HEK293 (cell line): ENCODE data around the gene SCYL3.

ENCODE experiments used
- GLI4 ChIP-seq: fragments of 450-650 bp; formaldehyde crosslinking; IDR thresholded peaks from 2 replicates; pipeline ENCODE4 v1.5.1; 2016; ENCODE audit warnings: missing biosample characterization, missing genetic modification characterization
- HOXA7 ChIP-seq: sonication (generic); formaldehyde crosslinking; IDR thresholded peaks from 2 replicates; pipeline ENCODE4 v1.8.1; 2022; ENCODE audit warnings: missing genetic modification reagents, borderline replicate concordance
- INSM2 ChIP-seq: fragments of 450-650 bp; formaldehyde crosslinking; IDR thresholded peaks from 2 replicates; pipeline ENCODE4 v1.5.1; 2016; ENCODE audit warnings: missing biosample characterization, missing genetic modification characterization
- MEIS1 ChIP-seq: sonication (generic); formaldehyde crosslinking; IDR thresholded peaks from 2 replicates; pipeline ENCODE4 v1.8.1; 2022; ENCODE audit warnings: missing genetic modification reagents, mild to moderate bottlenecking, borderline replicate concordance
- PRDM4 ChIP-seq: fragments of 450-650 bp; formaldehyde crosslinking; IDR thresholded peaks from 2 replicates; pipeline ENCODE4 v1.5.1; 2017; ENCODE audit warnings: missing biosample characterization, missing genetic modification characterization
- RBAK ChIP-seq: fragments of 450-650 bp; formaldehyde crosslinking; IDR thresholded peaks from 2 replicates; pipeline ENCODE4 v1.5.1; 2016; ENCODE audit warnings: missing biosample characterization, missing genetic modification characterization
- SALL2 ChIP-seq: fragments of 450-650 bp; formaldehyde crosslinking; IDR thresholded peaks from 2 replicates; pipeline ENCODE4 v1.5.0; 2017; ENCODE audit warnings: missing biosample characterization, mild to moderate bottlenecking, missing genetic modification characterization, borderline replicate concordance
- YY2 ChIP-seq: fragments of 450-650 bp; formaldehyde crosslinking; IDR thresholded peaks from 2 replicates; pipeline ENCODE4 v1.5.1; 2016; ENCODE audit warnings: missing biosample characterization, missing genetic modification characterization
- ZBTB44 ChIP-seq: fragments of 450-650 bp; IDR thresholded peaks from 2 replicates; pipeline ENCODE4 v1.5.1; 2018; ENCODE audit warnings: missing biosample characterization, mild to moderate bottlenecking, missing genetic modification characterization
- ZBTB7A ChIP-seq: fragments of 450-650 bp; formaldehyde crosslinking; IDR thresholded peaks from 2 replicates; pipeline ENCODE4 v1.5.1; 2016; ENCODE audit warnings: low read depth, missing biosample characterization, missing genetic modification characterization
- ZFHX2 ChIP-seq: fragments of 450-650 bp; formaldehyde crosslinking; conservative IDR thresholded peaks from 2 replicates; pipeline ENCODE4 v1.5.1; 2016; ENCODE audit warnings: missing biosample characterization, missing genetic modification characterization
- ZNF146 ChIP-seq: fragments of 450-650 bp; formaldehyde crosslinking; IDR thresholded peaks from 2 replicates; pipeline ENCODE4 v1.5.1; 2016; ENCODE audit warnings: missing biosample characterization, missing genetic modification characterization
- ZNF2 ChIP-seq: fragments of 450-650 bp; formaldehyde crosslinking; IDR thresholded peaks from 2 replicates; pipeline ENCODE4 v1.5.1; 2016; ENCODE audit warnings: missing biosample characterization, missing genetic modification characterization
- ZNF223 ChIP-seq: fragments of 450-650 bp; formaldehyde crosslinking; IDR thresholded peaks from 2 replicates; pipeline ENCODE4 v1.5.1; 2016; ENCODE audit warnings: missing biosample characterization, missing genetic modification characterization
- ZNF239 ChIP-seq: fragments of 450-650 bp; formaldehyde crosslinking; IDR thresholded peaks from 2 replicates; pipeline ENCODE4 v1.5.1; 2016; ENCODE audit warnings: missing biosample characterization, missing genetic modification characterization
- ZNF24 ChIP-seq: fragments of 450-650 bp; formaldehyde crosslinking; IDR thresholded peaks from 2 replicates; pipeline ENCODE4 v1.5.1; 2016; ENCODE audit warnings: missing biosample characterization, missing genetic modification characterization
- ZNF311 ChIP-seq: fragments of 450-650 bp; formaldehyde crosslinking; IDR thresholded peaks from 2 replicates; pipeline ENCODE4 v1.5.1; 2017; ENCODE audit warnings: missing biosample characterization, missing genetic modification characterization, borderline replicate concordance
- ZNF394 ChIP-seq: fragments of 450-650 bp; formaldehyde crosslinking; IDR thresholded peaks from 2 replicates; pipeline ENCODE4 v1.5.1; 2016; ENCODE audit warnings: missing biosample characterization, missing genetic modification characterization, mild to moderate bottlenecking, moderate library complexity, borderline replicate concordance
- ZNF510 ChIP-seq: fragments of 450-650 bp; formaldehyde crosslinking; IDR thresholded peaks from 2 replicates; pipeline ENCODE4 v1.5.1; 2018; ENCODE audit warnings: mild to moderate bottlenecking, missing genetic modification characterization, missing biosample characterization; ENCODE audit not compliant: insufficient replicate concordance
- ZNF521 ChIP-seq: fragments of 450-650 bp; formaldehyde crosslinking; IDR thresholded peaks from 2 replicates; pipeline ENCODE4 v1.5.1; 2017; ENCODE audit warnings: missing biosample characterization, mild to moderate bottlenecking, missing genetic modification characterization
- ZNF658 ChIP-seq: fragments of 450-650 bp; formaldehyde crosslinking; IDR thresholded peaks from 2 replicates; pipeline ENCODE4; 2016; ENCODE audit warnings: missing biosample characterization, missing genetic modification characterization
- TF ChIP-seq, protein P1 (sequence below): fragments of 450-650 bp; formaldehyde crosslinking; IDR thresholded peaks from 2 replicates; pipeline ENCODE4 v1.5.1; 2016; ENCODE audit warnings: missing biosample characterization, missing genetic modification characterization, borderline replicate concordance
- TF ChIP-seq, protein P2 (sequence below): fragments of 450-650 bp; formaldehyde crosslinking; IDR thresholded peaks from 2 replicates; pipeline ENCODE4 v1.5.1; 2016; ENCODE audit warnings: missing biosample characterization, missing genetic modification characterization, borderline replicate concordance
- TF ChIP-seq, protein P3 (sequence below): fragments of 450-650 bp; formaldehyde crosslinking; IDR thresholded peaks from 2 replicates; pipeline ENCODE4 v1.5.1; 2016; ENCODE audit warnings: missing biosample characterization, missing genetic modification characterization
- TF ChIP-seq, protein P4 (sequence below): fragments of 450-650 bp; formaldehyde crosslinking; IDR thresholded peaks from 2 replicates; pipeline ENCODE4 v1.5.1; 2016; ENCODE audit warnings: missing biosample characterization, missing genetic modification characterization

Gene SCYL3

DNA sequence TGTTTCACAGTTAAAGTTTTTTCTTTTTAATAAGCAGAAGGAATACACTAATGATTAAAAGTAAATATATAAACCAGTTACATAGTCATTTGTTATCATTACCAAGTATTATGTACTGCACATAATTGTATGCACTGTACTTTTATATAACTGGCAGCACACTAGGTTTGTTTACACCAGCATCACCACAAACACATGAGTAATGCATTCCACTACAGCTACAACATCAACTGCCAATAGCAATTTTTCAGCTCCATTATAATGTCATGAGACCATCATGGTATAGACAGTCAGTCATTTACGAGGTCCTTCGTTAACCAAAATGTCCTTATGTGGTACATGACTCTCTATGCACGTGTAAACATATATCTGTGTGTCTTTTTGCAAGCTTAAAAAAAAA is 35.2 kb downstream of the SCYL3 start (continued):
- TF ChIP-seq ZNF146 (tag by site-specific recombination) (no peak), ZNF394 (tag by site-specific recombination) (peak; percentile 51), MEIS1 (CRISPR knock-in tag) (no peak), GLI4 (no peak), ZFHX2 (tag by site-specific recombination) (no peak), ZNF239 (no peak), ZBTB7A (tag by site-specific recombination) (no peak), ZNF658 (tag by site-specific recombination) (no peak), HOXA7 (CRISPR knock-in tag) (no peak), PRDM4 (tag by site-specific recombination) (no peak), ZNF311 (tag by site-specific recombination) (no peak), ZNF24 (tag by site-specific recombination) (no peak), ZBTB44 (tag by site-specific recombination) (no peak), ZNF510 (no peak), RBAK (tag by site-specific recombination) (no peak), YY2 (tag by site-specific recombination) (no peak), ZNF2 (tag by site-specific recombination) (no peak), SALL2 (tag by site-specific recombination) (no peak), ZNF521 (no peak), ZNF223 (no peak), INSM2 (tag by site-specific recombination) (0 out of 2 replicates have a peak, but pooled peaks have one; percentile 60)
- TF ChIP-seq, protein P1, sequence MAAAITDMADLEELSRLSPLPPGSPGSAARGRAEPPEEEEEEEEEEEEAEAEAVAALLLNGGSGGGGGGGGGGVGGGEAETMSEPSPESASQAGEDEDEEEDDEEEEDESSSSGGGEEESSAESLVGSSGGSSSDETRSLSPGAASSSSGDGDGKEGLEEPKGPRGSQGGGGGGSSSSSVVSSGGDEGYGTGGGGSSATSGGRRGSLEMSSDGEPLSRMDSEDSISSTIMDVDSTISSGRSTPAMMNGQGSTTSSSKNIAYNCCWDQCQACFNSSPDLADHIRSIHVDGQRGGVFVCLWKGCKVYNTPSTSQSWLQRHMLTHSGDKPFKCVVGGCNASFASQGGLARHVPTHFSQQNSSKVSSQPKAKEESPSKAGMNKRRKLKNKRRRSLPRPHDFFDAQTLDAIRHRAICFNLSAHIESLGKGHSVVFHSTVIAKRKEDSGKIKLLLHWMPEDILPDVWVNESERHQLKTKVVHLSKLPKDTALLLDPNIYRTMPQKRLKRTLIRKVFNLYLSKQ (tag by site-specific recombination) = no peak
- TF ChIP-seq, protein P2, sequence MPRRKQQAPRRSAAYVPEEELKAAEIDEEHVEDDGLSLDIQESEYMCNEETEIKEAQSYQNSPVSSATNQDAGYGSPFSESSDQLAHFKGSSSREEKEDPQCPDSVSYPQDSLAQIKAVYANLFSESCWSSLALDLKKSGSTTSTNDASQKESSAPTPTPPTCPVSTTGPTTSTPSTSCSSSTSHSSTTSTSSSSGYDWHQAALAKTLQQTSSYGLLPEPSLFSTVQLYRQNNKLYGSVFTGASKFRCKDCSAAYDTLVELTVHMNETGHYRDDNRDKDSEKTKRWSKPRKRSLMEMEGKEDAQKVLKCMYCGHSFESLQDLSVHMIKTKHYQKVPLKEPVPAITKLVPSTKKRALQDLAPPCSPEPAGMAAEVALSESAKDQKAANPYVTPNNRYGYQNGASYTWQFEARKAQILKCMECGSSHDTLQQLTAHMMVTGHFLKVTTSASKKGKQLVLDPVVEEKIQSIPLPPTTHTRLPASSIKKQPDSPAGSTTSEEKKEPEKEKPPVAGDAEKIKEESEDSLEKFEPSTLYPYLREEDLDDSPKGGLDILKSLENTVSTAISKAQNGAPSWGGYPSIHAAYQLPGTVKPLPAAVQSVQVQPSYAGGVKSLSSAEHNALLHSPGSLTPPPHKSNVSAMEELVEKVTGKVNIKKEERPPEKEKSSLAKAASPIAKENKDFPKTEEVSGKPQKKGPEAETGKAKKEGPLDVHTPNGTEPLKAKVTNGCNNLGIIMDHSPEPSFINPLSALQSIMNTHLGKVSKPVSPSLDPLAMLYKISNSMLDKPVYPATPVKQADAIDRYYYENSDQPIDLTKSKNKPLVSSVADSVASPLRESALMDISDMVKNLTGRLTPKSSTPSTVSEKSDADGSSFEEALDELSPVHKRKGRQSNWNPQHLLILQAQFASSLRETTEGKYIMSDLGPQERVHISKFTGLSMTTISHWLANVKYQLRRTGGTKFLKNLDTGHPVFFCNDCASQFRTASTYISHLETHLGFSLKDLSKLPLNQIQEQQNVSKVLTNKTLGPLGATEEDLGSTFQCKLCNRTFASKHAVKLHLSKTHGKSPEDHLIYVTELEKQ (tag by site-specific recombination) = no peak
- TF ChIP-seq, protein P3, sequence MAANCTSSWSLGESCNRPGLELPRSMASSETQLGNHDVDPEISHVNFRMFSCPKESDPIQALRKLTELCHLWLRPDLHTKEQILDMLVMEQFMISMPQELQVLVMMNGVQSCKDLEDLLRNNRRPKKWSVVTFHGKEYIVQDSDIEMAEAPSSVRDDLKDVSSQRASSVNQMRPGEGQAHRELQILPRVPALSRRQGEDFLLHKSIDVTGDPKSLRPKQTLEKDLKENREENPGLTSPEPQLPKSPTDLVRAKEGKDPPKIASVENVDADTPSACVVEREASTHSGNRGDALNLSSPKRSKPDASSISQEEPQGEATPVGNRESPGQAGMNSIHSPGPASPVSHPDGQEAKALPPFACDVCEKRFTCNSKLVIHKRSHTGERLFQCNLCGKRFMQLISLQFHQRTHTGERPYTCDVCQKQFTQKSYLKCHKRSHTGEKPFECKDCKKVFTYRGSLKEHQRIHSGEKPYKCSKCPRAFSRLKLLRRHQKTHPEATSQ (tag by site-specific recombination) = no peak
- TF ChIP-seq, protein P4, sequence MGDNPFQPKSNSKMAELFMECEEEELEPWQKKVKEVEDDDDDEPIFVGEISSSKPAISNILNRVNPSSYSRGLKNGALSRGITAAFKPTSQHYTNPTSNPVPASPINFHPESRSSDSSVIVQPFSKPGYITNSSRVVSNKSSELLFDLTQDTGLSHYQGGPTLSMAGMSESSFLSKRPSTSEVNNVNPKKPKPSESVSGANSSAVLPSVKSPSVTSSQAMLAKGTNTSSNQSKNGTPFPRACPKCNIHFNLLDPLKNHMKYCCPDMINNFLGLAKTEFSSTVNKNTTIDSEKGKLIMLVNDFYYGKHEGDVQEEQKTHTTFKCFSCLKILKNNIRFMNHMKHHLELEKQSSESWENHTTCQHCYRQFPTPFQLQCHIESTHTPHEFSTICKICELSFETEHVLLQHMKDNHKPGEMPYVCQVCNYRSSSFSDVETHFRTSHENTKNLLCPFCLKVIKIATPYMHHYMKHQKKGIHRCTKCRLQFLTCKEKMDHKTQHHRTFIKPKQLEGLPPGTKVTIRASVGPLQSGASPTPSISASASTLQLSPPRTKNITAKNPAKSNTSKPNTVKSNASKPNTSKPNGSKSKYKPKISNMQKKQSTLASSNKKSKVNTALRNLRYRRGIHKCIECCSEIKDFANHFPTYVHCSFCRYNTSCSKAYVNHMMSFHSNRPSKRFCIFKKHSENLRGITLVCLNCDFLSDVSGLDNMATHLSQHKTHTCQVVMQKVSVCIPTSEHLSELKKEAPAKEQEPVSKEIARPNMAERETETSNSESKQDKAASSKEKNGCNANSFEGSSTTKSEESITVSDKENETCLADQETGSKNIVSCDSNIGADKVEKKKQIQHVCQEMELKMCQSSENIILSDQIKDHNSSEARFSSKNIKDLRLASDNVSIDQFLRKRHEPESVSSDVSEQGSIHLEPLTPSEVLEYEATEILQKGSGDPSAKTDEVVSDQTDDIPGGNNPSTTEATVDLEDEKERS = no peak
